ENCODE results near the gene NOSIP.

The NOSIP gene

GRCh38 chr19:49566302-49566701, 14.1 kb downstream of the NOSIP start:
- no peak for TF ChIP-seq CTCF (IDR thresholded peaks at IDR 0.05; ENCODE audit: low read depth, low read length)
- no peak for TF ChIP-seq MAX (IDR thresholded peaks at IDR 0.05; ENCODE audit: low read depth, low read length)
- TF ChIP-seq POLR2A (IDR thresholded peaks at IDR 0.05; ENCODE audit: extremely low read depth, insufficient read length): no peak
- TF ChIP-seq MYC (IDR thresholded peaks at IDR 0.05; ENCODE audit: low read depth, low read length): no peak
- no peak overlapping the region for H3K4me3 ChIP-seq (ENCODE audit: low read depth, low read length)
- no peak for DNase-seq (ENCODE audit: low read depth)

GRCh38 chr19:49565261-49565660, 15.1 kb downstream of the NOSIP start:
- no peak for TF ChIP-seq POLR2A (IDR thresholded peaks at IDR 0.05; ENCODE audit: extremely low read depth, insufficient read length)
- no peak for TF ChIP-seq MYC (IDR thresholded peaks at IDR 0.05; ENCODE audit: low read depth, low read length)
- no peak for TF ChIP-seq CTCF (IDR thresholded peaks at IDR 0.05; ENCODE audit: low read depth, low read length)
- TF ChIP-seq MAX (IDR thresholded peaks at IDR 0.05; ENCODE audit: low read depth, low read length): no peak

GRCh38 chr19:49564616-49565045, 15.7 kb downstream of the NOSIP start:
- H3K4me3 ChIP-seq (ENCODE audit: low read depth, low read length): no peak overlapping the region
- TF ChIP-seq MAX (IDR thresholded peaks at IDR 0.05; ENCODE audit: low read depth, low read length) (no peak), CTCF (IDR thresholded peaks at IDR 0.05; ENCODE audit: low read depth, low read length) (no peak), MYC (IDR thresholded peaks at IDR 0.05; ENCODE audit: low read depth, low read length) (no peak), POLR2A (IDR thresholded peaks at IDR 0.05; ENCODE audit: extremely low read depth, insufficient read length) (no peak)
- DNase-seq (ENCODE audit: low read depth): no peak

More at GRCh38 chr19:49565261-49565660, 15.1 kb downstream of the NOSIP start:
- no peak overlapping the region for H3K4me3 ChIP-seq (ENCODE audit: low read depth, low read length)
- DNase-seq (ENCODE audit: low read depth): no peak

- no peak for DNase-seq (ENCODE audit: low read depth)
These were observed 19.9 kb downstream of the NOSIP start for GRCh38 chr19:49560358-49560900.

GRCh38 chr19:49559928-49560327, 20.4 kb downstream of the NOSIP start:
- no peak for TF ChIP-seq MAX (IDR thresholded peaks at IDR 0.05; ENCODE audit: low read depth, low read length)
- no peak for TF ChIP-seq MYC (IDR thresholded peaks at IDR 0.05; ENCODE audit: low read depth, low read length)
- TF ChIP-seq POLR2A (IDR thresholded peaks at IDR 0.05; ENCODE audit: extremely low read depth, insufficient read length): no peak
- TF ChIP-seq CTCF (IDR thresholded peaks at IDR 0.05; ENCODE audit: low read depth, low read length): no peak
- no peak overlapping the region for H3K4me3 ChIP-seq (ENCODE audit: low read depth, low read length)
- no peak for DNase-seq (ENCODE audit: low read depth)

More at GRCh38 chr19:49560358-49560900, 19.9 kb downstream of the NOSIP start:
- TF ChIP-seq CTCF (IDR thresholded peaks at IDR 0.05; ENCODE audit: low read depth, low read length) (no peak), MAX (IDR thresholded peaks at IDR 0.05; ENCODE audit: low read depth, low read length) (no peak)
- H3K4me3 ChIP-seq (ENCODE audit: low read depth, low read length): no peak overlapping the region
